ENCODE data around the gene PGLYRP4. TPM values are rescaled to one million over a fixed set of nuclear protein-coding genes. Genes with fewer than 3 reads are reported as not detected.
"Not testable (repeated sequence)": the region's sequence is repeated elsewhere in the genome, so short reads cannot be mapped to it uniquely, and the experiment has no call there.

The PGLYRP4 gene
- total RNA-seq, 2 experiments from 2014 or later: not detected

DNA sequence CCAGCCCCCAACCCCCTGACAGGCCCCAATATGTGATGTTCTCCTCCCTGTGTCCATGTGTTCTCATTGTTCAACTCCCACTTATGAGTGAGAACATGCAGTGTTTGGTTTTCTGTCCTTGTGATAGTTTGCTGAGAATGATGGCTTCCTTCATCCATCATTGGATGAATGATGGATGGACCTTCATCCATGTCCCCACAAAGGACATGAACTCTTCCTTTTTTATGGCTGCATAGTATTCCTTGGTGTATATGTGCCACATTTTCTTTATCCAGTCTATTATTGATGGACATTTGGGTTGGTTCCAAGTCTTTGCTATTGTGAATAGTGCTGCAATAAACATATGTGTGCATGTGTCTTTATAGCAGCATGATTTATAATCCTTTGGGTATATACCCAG is 34.3 kb downstream of the PGLYRP4 start:
- intact Hi-C loops (cut with micrococcal nuclease; ENCODE audit: unreplicated experiment); POLR2A ChIA-PET: not testable (repeated sequence)

GRCh38 chr1:153313288-153313687 is 35.4 kb downstream of the PGLYRP4 start:
- no peaks in the 10 kb centered on the region for H3K9me2 ChIP-seq (ENCODE audit: insufficient read depth, low read length)
- no peak overlapping the region for H3K27ac ChIP-seq (ENCODE audit: low read depth, low read length, poor library complexity, severe bottlenecking)
- ChIA-PET CTCF (ENCODE audit: unreplicated experiment) (no interaction called here), POLR2A (no interaction called here)
- H3K4me1 ChIP-seq (ENCODE audit: insufficient read depth, low read length, poor library complexity, severe bottlenecking): no peaks in the 10 kb centered on the region
- BruUV-seq (replicated peaks): no TSS peak
- no peaks in the 10 kb centered on the region for H4K20me1 ChIP-seq (ENCODE audit: insufficient read depth, low read length)
- TF ChIP-seq EZH2phosphoT487 (IDR thresholded peaks at IDR 0.05; ENCODE audit: borderline replicate concordance, low read depth, low read length): no peak
- TF ChIP-seq, protein P1, sequence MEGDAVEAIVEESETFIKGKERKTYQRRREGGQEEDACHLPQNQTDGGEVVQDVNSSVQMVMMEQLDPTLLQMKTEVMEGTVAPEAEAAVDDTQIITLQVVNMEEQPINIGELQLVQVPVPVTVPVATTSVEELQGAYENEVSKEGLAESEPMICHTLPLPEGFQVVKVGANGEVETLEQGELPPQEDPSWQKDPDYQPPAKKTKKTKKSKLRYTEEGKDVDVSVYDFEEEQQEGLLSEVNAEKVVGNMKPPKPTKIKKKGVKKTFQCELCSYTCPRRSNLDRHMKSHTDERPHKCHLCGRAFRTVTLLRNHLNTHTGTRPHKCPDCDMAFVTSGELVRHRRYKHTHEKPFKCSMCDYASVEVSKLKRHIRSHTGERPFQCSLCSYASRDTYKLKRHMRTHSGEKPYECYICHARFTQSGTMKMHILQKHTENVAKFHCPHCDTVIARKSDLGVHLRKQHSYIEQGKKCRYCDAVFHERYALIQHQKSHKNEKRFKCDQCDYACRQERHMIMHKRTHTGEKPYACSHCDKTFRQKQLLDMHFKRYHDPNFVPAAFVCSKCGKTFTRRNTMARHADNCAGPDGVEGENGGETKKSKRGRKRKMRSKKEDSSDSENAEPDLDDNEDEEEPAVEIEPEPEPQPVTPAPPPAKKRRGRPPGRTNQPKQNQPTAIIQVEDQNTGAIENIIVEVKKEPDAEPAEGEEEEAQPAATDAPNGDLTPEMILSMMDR (conservative IDR thresholded peaks at IDR 0.05; ENCODE audit: low read length): no peak
- H3K79me2 ChIP-seq (ENCODE audit: insufficient read depth, low read depth, low read length): no peaks in the 10 kb centered on the region
- no peak for DNase-seq (ENCODE audit: low spot score)
- H3K36me3 ChIP-seq (ENCODE audit: insufficient read depth, low read length): no peaks in the 10 kb centered on the region
- H3K9me3 ChIP-seq (ENCODE audit: low read length): no peaks in the 10 kb centered on the region
- H3K4me3 ChIP-seq (ENCODE audit: low read depth, low read length, poor library complexity, severe bottlenecking): no peak overlapping the region
- no peak overlapping the region for H3K4me2 ChIP-seq (ENCODE audit: low read length)
- no peak overlapping the region for H2AFZ ChIP-seq (ENCODE audit: low read length)
- intact Hi-C loops (cut with micrococcal nuclease; ENCODE audit: unreplicated experiment): no loop called here

More for the DNA sequence above, 34.3 kb downstream of the PGLYRP4 start:
- H3K4me2 ChIP-seq (ENCODE audit: low read length); H3K79me2 ChIP-seq (ENCODE audit: insufficient read depth, low read depth, low read length); H3K27ac ChIP-seq (ENCODE audit: low read depth, low read length, poor library complexity, severe bottlenecking); H3K4me3 ChIP-seq (ENCODE audit: low read depth, low read length, poor library complexity, severe bottlenecking); H3K9me2 ChIP-seq (ENCODE audit: insufficient read depth, low read length); H2AFZ ChIP-seq (ENCODE audit: low read length); CTCF ChIA-PET (ENCODE audit: unreplicated experiment); H3K4me1 ChIP-seq (ENCODE audit: insufficient read depth, low read length, poor library complexity, severe bottlenecking); H4K20me1 ChIP-seq (ENCODE audit: insufficient read depth, low read length); H3K9me3 ChIP-seq (ENCODE audit: low read length); H3K36me3 ChIP-seq (ENCODE audit: insufficient read depth, low read length); BruUV-seq (replicated peaks); DNase-seq (ENCODE audit: low spot score): not testable (repeated sequence)

- no peak within 1 kb of the TSS for H3K4me2 ChIP-seq (ENCODE audit: low read length)
- ChIA-PET POLR2A (interaction anchor here (0.6 kb wide), 1 partner anchor 1898 kb away, joined by 5 read pairs; no protein-coding TSS in a partner anchor), CTCF (ENCODE audit: unreplicated experiment) (no interaction called here)
- H3K27ac ChIP-seq (ENCODE audit: low read depth, low read length, poor library complexity, severe bottlenecking): no peak within 1 kb of the TSS
- H3K9me2 ChIP-seq (ENCODE audit: insufficient read depth, low read length): no peaks in the 10 kb centered on the region
- intact Hi-C loops (cut with micrococcal nuclease; ENCODE audit: unreplicated experiment): no loop called here
- TF ChIP-seq EZH2phosphoT487 (IDR thresholded peaks at IDR 0.05; ENCODE audit: borderline replicate concordance, low read depth, low read length): no peak
- TF ChIP-seq, protein P1 (conservative IDR thresholded peaks at IDR 0.05; ENCODE audit: low read length): no peak
- no peaks in the 10 kb centered on the region for H3K36me3 ChIP-seq (ENCODE audit: insufficient read depth, low read length)
- no peak for DNase-seq (ENCODE audit: low spot score)
- H3K9me3 ChIP-seq (ENCODE audit: low read length): no peaks in the 10 kb centered on the region
- no peak within 1 kb of the TSS for H2AFZ ChIP-seq (ENCODE audit: low read length)
- H3K79me2 ChIP-seq (ENCODE audit: insufficient read depth, low read depth, low read length): no peaks in the 10 kb centered on the region
- no peaks in the 10 kb centered on the region for H3K4me1 ChIP-seq (ENCODE audit: insufficient read depth, low read length, poor library complexity, severe bottlenecking)
- BruUV-seq (replicated peaks): no TSS peak
- no peak within 1 kb of the TSS for H3K4me3 ChIP-seq (ENCODE audit: low read depth, low read length, poor library complexity, severe bottlenecking)
- H4K20me1 ChIP-seq (ENCODE audit: insufficient read depth, low read length): no peaks in the 10 kb centered on the region
These were observed 36.0 kb downstream of the PGLYRP4 start, which contains the start of gene PGLYRP3 for GRCh38 chr1:153312570-153313186. TSS of gene PGLYRP3 (minus strand) at chr1:153312952. CDS start at chr1:153310665, 2,287 bp downstream.
